ENCODE data around the gene KCNC3. TPM values are rescaled to one million over a fixed set of nuclear protein-coding genes. Genes with fewer than 3 reads are reported as not detected.

KCNC3 gene
- total RNA-seq, 1 donor from 2014 or later: 9.4 TPM

- intact Hi-C loops (cut with micrococcal nuclease): no loop called here
Observed at GRCh38 chr19:50314724-50315708, 14.2 kb downstream of the KCNC3 start.

DNA sequence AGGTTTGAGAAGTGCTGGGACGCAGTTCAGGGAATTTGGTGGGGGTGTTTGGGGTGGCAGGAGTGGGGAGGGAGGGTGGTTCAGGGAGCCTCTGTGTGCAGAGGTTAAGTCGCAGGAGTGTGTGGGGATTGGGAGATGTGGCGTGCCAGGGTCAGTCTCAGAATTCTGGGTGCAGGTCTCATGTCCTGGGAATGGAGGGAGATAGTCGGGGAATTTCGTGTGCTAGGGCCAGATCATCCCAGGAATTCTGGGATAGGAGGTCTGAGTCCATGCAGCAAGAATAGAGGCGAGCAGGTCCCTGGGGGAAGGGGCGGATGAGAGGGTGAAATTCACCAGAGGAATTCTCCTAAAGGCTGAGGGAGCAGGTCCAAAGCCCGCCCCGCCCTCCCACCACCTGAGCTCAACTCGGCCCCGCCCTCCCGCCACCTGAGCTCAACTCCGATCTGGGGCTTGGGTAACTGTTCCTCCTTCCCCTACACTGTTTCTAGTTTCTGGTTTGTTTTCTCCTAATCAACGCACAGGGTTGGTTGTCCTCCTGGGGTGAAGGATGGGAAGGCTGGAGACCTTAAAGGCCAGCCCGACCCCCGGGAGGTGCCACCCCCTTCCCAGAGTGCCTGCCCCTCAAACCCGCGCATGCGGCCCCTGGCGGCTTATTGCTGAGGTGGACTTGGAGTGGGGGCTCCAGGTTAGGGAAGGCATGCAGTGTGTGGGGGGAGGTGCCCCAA is 15.2 kb downstream of the KCNC3 start:
- intact Hi-C loops (cut with micrococcal nuclease): no loop called here

- intact Hi-C loops (cut with micrococcal nuclease): no loop called here
Observed at GRCh38 chr19:50312967-50313811, 16.0 kb downstream of the KCNC3 start.

GRCh38 chr19:50311723-50312635 is 17.2 kb downstream of the KCNC3 start:
- intact Hi-C loops (cut with micrococcal nuclease): no loop called here

DNA sequence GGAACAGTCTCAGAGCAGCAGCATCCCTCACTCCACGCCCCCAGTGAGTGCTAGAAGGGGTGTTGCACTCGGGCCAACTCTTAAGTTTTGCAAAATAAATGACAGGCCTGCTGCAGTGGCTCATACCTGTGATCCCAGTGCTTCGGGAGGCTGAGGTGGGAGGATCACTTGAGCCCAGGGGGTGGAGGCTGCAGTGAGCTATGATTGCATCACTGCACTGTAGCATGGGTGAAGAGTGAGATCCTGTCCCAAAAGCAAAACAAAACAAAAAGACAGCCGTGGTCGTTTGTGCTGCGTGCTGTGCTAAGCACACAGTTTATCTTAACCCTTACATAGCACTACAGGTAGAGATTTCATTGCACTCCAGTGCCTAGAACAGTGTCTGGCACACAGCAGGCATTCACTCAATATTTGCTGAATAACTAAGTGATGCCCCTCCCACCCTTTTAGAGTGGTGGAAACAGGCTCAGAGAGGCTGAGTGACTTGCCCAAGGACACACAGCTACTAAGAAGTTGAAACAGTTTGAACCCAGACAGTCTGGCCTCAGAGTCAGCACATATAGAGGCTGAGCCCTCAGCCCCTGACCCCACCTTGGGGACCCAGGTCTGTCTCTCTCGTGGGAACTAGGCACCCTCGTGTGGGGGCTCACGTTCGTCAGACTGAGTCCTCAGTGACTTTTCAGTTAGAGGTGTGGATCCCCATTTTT is 18.3 kb downstream of the KCNC3 start:
- intact Hi-C loops (cut with micrococcal nuclease): no loop called here

DNA sequence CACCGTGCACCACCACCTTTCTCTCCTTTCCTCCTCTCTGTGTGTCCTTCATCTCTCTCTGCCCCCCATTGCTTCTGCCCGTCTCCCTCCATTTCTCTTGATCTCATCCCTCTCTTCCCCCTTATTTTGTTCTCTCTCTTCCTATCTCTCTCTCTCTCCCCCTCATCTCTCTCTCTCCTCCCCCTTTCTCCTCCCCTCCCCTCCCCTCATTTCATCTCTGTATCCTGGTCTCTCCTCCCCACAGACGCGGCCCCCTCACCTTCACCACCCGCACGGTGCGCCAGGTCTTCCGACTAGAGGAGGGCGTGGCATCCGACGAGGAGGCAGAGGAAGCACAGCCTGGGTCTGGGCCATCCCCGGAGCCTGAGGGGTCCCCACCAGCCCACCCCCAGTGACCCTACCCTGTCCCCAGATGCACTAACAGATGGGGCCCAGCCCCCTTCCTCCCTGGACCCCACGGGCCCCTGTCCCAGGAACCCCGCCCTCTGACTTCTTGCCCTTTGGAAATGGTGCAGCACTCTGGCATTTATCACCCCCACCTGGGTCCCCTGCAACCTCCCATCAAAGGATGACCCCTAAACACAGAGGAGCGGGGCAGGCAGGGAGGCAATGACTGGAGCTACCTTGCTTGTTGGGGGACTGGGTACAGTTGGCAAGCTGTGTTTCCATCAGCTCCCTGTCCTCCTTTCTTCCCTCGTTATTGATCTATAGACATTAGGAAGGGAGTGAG is 19.6 kb downstream of the KCNC3 start:
- intact Hi-C loops (cut with micrococcal nuclease): no loop called here

DNA sequence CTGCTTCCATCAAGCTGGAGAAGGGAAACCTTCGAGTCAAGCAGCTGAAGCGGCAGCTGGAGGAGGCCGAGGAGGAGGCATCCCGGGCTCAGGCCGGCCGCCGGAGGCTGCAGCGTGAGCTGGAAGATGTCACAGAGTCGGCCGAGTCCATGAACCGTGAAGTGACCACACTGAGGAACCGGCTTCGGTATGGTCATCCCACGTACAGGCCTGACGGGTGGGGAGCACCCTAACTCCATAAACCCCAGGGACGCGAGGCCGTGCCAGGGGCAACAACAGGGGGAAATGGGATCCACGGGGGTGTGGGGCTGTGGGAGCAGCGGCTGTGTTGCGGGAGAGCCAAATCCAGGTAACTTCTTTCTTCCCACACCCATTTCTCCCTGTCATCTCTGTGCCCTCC is 20.2 kb downstream of the KCNC3 start:
- intact Hi-C loops (cut with micrococcal nuclease): no loop called here

- intact Hi-C loops (cut with micrococcal nuclease): no loop called here
Observed at GRCh38 chr19:50303558-50303957, 25.6 kb downstream of the KCNC3 start.

GRCh38 chr19:50301607-50301971 is 27.6 kb downstream of the KCNC3 start:
- intact Hi-C loops (cut with micrococcal nuclease): no loop called here

DNA sequence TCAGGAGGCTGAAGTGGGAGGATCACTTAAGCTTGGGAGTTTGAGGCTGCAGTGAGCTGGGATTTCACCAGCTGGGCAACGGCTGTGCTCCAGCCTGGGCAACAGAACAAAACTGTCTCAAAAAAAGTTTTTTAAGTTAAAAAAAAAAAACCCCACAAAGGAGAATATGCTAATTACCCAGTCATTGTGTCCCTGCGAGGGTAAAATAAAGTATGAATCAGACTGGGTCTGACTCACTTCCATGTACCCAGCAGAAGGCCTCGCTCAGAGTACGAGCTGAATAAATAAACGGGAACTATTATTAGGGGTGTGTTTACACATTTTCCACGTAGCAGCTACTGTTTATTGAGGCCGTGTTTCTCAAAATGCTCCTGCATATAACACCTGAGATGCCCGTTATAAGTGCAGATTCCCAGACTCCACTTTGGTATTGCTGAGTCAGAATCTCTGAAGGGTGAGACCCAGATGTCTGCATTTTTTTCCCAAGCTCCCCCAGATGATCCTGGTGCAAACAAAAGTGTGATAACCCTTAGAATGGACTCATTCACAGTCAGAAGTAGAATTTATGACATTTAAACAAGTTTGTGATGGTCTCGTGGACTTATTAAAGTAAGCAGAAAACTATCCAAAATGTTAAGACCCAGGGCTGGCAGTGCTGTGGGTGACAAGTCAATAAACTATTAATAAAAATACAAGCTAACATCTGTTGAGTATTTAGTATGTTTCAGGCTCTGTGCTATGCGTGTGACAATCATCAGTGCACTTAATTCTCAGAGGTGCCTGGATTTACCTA is 28.2 kb downstream of the KCNC3 start:
- intact Hi-C loops (cut with micrococcal nuclease): no loop called here

DNA sequence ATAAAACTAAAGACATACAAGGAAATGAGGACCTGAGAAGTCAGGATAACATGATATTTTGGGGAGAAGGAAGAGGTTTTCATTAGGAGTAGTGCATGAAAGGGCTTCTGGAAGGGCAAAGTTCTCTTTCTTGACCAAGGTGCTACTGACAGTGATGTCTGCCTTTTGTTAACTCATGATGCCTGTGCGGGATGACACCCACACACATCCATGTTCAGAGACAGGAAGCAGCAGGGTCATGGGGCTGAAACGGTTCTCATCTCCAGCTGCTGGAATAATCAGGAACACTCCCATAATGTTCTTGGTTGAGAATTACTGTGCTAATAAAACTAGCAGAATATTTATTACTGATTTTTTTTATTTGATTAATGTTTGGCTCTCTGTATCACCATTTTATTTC is 29.1 kb downstream of the KCNC3 start:
- intact Hi-C loops (cut with micrococcal nuclease): no loop called here

DNA sequence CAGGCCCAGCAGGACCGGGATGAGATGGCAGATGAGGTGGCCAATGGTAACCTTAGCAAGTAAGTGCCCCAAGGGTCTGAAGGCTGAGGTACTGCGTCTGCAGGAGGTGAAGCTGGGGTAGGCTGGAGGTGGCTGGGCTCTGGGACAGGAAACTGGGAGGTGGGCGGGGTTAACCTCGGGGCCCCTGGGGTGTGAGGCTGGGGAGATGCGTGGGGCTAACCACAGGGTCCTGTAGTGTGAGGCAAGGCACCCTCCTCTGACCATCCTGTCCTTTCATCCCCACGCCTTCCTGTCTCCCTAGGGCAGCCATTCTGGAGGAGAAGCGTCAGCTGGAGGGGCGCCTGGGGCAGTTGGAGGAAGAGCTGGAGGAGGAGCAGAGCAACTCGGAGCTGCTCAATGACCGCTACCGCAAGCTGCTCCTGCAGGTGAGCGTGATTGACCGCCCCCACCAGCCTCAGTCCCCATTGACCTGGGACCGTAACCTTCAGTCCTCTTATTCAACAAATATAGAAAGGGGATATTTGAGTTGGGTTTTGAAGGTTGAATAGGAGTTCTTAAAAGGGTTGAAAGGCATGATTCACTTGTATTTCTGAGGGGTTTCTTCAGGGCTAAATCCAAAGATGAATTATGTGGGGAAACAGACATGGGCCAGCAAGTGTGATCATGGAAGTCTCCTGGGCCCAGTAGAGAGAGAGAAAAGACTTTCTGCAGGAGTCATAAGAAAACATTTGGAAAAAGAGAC is 35.7 kb downstream of the KCNC3 start:
- intact Hi-C loops (cut with micrococcal nuclease): no loop called here

GRCh38 chr19:50292216-50292827 is 36.9 kb downstream of the KCNC3 start:
- intact Hi-C loops (cut with micrococcal nuclease): no loop called here

DNA sequence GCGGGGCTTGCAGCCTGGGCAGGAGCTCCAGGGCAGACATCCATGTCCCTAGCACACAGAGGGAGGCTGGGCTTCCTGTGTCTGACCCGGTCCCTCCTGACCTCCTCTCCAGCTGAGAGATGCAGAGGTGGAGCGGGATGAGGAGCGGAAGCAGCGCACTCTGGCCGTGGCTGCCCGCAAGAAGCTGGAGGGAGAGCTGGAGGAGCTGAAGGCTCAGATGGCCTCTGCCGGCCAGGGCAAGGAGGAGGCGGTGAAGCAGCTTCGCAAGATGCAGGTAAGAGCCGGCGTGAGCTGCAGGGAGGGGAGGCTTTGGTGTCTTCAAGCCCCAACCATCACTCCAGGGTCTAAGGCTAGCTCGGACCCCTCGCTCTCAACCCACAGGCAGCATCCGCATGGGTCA is 38.4 kb downstream of the KCNC3 start:
- intact Hi-C loops (cut with micrococcal nuclease): no loop called here

- intact Hi-C loops (cut with micrococcal nuclease): no loop called here
Observed at GRCh38 chr19:50290011-50290410, 39.2 kb downstream of the KCNC3 start.

- intact Hi-C loops (cut with micrococcal nuclease): no loop called here
Observed at GRCh38 chr19:50288954-50289353, 40.2 kb downstream of the KCNC3 start.

DNA sequence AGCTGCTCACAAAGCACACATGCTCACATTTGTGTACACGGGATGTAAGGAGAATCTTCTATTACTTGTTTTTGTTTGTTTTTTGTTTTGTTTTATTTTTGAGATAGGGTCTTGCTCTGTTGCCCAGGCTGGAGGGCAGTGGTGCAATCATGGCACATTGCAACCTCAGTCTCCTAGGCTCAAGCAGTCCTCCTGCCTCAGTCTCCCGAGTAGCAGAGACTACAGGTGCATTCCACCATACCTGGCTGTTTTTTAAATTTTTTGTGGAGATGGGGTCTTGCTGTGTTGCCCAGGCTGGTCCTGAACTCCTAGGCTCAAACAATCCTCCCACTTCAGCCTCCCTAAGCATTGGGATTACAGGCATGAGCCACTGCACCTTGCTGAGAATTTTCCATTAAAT is 41.8 kb downstream of the KCNC3 start:
- intact Hi-C loops (cut with micrococcal nuclease): no loop called here

Data from T-helper 2 cell treated with Interferon-gamma antibody and Interleukin-4, amounts not matched to agents 100 ng/mL and 5 ng/mL, for 36 hours (primary cell).